ENCODE results near the gene MYOCD.

The MYOCD gene

GRCh38 chr17:12644623-12645022 is 21.1 kb upstream of the MYOCD start:
- DNase-seq, result no peak

DNA sequence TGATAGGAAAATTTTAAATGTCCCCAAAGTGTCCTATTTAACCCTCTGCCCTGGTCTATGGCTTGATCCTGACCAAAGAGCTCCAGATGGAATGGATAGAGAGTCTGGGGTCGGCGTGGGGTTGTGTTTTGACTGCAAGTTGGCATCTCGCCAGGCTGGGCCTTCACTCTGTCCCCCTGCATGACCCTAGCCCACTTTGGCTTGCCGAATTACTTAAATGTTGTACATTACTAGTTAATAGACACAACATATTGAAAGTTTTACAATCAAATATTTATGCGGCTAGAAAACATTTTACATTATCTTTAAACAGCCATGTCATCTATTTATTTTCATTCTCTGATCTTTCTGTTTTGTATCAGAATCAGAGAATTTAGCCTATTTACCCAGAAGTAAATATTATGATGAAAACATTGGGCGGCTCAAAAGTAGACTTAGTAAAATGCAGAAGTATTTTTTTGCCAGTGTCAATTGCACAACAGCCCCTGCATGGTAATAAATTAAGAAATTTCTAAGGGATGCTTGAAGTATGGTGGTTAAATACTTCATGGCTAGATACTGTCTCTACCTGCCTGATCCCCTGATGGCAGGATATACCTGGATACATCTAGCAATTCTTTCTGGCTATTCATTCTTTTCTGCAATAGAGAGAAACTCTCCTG is 18.8 kb upstream of the MYOCD start:
- DNase-seq, result no peak

DNA sequence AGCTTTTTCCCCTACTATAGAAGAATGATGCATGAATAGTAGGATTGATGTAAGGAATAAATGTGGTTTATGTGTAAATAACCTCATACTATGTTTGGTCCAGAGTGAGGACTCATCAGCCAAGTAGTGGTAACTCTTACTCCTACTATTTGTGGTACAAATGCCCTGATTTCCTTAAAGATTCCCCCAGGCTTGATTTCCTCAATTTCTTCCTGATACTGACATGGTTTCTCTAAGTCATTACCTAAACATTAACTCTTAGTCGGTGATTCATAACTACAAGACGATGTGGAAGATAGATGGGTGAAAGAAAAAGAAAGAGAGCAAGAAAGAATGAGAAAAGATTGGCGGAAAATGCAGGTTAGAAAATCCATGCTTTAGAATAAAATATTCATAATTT is 17.2 kb upstream of the MYOCD start:
- no peak for DNase-seq

- no peak for DNase-seq
These were observed 9.8 kb upstream of the MYOCD start for GRCh38 chr17:12655936-12656335.

DNA sequence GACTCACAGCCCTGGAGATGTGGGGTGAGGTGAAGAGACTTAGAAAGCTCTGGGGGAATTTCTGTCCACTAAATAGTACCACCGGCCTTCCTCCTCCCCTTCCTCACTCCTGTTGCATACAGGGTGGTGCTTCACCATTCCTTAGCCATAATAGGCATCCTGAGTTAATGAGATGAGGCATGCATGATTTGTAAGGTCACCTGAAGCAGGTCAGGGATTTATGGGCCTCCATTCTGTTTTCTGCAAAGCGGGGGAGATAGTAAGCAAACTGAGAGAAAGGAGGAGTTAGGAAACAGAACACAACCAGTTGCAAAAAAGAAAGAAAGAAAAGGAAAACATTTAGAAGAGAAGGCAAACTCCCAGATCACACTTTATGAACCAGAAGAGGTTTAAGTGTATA is 9.3 kb upstream of the MYOCD start:
- DNase-seq, result no peak

- DNase-seq, result no peak
These were observed 6.2 kb upstream of the MYOCD start for GRCh38 chr17:12659500-12659899.

DNA sequence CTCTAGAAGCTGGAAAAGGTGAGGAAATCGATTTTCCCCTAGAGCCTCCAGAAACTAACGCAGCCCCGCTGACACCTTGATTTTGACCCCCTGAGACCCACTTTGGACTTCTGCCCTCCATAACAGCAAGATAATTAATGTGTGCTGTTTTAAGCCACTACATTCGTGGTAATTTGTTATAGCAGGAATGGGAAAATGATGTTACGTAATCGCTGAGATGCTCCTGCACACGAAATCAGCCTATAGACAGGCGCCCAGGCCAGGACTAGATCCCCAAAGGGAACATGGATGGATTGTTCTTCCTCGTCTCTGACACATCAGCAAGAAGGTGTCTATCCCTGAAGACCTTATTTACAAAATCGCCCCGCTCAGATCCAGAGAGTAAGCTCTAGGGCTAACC is 1.4 kb upstream of the MYOCD start:
- DNase-seq, result no peak

GRCh38 chr17:12664894-12665262 is 812 bp upstream of the MYOCD start:
- no peak for DNase-seq

- no peak for DNase-seq
These were observed 1.0 kb downstream of the MYOCD start for GRCh38 chr17:12666718-12667117.

GRCh38 chr17:12667299-12667958 is 1.7 kb downstream of the MYOCD start:
- no peak for DNase-seq

DNA sequence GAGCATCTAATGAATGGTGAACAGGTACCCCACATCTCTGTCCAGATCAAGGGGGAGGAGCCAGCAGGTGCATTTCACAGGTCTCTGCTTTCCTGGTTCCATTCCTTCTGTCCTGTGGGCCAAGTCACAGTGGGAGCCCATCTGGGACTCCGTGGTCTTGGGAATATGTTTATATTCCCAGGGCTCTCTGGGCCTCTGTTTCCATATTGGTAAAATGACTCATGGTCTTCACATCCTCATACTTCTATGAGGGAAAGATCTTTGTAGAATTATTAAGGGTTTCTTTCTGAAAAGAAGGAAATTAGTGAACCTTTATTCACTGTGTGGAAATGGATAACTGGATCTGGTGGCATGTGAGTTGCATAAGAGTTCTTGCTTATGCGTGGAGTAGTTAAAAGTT is 6.2 kb downstream of the MYOCD start:
- DNase-seq, result no peak

GRCh38 chr17:12672947-12673346 is 7.3 kb downstream of the MYOCD start:
- no peak for DNase-seq

GRCh38 chr17:12673788-12674187 is 8.1 kb downstream of the MYOCD start:
- no peak for DNase-seq

DNA sequence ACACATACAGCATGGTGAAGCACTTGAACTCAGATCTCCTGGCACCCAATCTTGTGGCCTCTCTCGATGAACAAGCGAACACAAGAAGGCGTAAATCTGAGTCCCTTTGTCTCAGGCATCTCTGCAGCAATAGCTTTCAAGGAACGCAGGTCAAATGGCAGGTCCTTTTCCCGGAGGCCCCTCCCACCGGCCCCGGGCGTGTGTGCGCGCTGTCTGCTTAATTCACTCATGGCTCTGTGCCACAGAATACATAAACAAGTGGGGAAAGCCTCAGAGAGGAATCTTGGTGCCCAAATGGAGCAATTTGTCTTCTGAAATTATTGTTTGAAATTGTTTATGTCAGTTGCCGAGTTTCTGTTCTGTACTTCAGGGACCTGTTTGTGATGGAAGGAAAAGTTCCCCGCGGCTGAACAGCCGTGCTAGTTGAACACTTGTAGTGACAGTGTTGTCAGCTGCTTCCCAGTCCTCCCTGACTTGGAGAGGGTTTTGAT is 14.8 kb downstream of the MYOCD start:
- DNase-seq, result no peak

DNA sequence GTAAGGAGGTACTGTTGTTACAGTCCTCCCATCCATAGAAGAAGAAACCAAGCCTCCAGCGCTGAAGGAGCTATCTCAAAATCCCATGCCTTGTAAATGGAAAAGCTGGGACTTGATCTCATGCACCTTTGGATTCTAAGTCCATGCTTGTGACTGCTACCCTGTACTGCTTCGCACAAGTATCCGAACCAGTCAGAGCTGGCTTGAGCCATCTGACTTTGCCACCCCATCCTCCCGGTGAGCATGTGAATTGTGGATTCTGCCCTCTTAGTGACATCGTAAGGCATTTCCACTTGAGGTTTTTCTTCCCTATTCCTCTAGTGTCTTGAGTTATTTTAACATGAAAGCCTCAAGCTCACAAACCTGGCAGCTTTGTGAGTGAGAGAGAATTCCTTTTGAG is 15.3 kb downstream of the MYOCD start:
- no peak for DNase-seq

DNA sequence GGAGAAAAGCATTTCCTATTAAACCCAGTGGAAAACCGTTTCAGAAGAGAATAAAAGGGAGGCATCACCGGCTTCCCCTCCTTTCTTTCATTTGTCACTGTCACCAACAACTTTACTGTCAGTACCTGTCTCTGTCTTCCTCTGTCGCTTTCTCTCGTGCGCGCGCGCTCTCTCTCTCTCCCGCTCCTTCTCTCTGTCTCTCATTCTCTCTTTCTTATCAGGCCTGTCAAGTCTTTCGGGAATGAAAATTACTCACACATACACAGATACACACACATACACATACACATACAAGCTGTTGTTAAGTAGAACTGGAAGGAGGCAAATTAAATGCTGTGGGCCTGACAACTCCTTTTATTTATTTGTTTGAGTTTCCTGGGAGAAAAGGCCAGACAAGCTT is 17.6 kb downstream of the MYOCD start:
- no peak for DNase-seq

- no peak for DNase-seq
These were observed 20.8 kb downstream of the MYOCD start for GRCh38 chr17:12686486-12686885.

- DNase-seq, result no peak
These were observed 22.7 kb downstream of the MYOCD start for GRCh38 chr17:12688382-12688781.

DNA sequence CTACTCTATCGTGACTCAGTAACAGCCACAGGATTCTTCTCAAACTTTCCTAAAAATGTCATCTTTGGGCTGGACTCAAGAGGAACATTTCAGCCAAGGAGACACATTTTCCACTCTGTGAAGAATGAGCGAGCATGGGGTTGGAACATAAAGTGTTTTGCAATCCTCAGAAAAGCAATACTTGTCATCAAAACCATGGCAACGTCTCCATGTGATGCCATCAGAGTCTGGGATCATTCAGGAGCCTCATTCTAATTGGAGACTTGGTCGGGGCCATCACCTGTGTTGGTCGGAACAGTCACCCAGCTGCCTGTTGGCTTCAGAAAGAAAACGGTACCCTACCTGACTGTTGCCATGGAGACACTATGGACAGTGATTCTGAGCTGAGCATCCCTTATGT is 25.5 kb downstream of the MYOCD start:
- DNase-seq, result no peak

DNA sequence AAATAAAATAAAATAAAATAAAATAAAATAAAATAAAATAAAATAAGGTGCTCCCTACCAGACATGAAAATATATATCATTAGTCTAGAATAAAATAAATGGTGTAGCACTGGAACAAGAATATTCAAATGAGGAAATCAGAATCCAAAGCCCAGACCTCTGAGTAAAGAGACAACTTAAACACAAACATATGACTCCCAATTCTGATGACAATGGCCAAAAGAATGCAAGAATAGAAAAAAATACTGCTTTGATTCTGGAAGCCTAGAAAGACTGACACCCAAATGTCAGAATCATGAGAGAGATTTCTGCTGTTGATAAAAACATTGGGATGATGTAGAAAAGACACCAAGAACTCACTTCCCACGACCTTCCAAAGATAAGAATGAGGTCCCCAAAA is 27.9 kb downstream of the MYOCD start:
- DNase-seq, result no peak

GRCh38 chr17:12706070-12706469 is 40.4 kb downstream of the MYOCD start:
- DNase-seq, result no peak

DNA sequence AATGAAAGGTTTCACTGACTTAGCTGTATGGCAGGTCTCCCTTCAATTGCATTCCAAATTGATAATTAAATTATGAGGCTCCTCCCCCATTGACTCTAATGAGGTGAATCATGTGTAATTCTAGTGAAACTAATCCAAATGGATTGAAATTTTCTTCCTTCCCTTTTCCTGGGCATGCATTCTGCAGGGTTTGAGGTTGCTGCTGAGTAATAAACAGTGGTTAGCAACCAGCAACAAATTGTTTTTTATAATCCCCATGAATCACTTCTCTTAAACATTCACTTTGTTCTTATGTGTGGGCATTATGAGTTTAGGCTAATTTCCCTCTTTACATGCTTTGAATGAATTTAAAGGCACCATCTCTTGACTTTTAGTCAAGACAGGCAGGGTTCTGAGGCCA is 43.4 kb downstream of the MYOCD start:
- DNase-seq, result no peak

DNA sequence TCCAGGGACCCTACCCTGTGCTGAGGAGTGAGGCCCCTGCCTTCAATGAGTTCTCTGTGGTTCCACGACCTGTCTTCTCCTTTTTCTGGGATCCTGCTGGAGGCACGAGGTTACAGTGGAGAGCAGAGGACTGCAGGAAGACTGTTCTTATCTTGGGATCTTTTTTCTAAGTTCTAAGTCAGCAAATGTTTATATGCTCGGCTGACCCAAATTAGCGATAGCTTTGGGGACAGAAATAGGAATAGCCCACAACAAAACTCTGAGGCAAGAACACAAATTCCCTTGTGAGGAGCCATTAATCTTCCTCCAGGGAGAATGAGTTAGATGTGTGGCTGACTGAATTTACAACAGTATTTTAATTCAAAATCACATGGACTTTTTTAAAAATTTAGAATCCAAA is 46.7 kb downstream of the MYOCD start:
- no peak for DNase-seq

- no peak for DNase-seq
These were observed 47.3 kb downstream of the MYOCD start for GRCh38 chr17:12712941-12713340.

DNA sequence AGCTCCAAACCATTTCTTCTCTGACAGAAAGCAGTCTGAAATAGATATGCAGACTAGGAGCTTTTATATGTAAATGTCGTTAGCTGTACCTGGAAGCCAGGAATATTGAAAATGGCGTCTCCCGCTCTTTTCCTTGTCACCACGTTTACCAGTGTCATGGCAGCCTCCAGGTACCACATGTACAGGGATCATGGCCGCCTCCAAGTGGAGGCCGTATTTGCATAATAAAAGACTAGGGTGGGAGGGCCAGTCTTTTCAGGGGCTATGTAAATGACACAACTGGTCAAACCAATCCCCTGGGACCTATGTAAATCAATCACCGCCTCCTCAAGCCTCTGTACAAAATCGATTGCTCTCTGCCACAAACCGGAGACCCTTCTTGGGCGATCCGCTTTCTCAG is 54.3 kb downstream of the MYOCD start:
- no peak for DNase-seq
